ENCODE results near the gene IFTAP.

DNA sequence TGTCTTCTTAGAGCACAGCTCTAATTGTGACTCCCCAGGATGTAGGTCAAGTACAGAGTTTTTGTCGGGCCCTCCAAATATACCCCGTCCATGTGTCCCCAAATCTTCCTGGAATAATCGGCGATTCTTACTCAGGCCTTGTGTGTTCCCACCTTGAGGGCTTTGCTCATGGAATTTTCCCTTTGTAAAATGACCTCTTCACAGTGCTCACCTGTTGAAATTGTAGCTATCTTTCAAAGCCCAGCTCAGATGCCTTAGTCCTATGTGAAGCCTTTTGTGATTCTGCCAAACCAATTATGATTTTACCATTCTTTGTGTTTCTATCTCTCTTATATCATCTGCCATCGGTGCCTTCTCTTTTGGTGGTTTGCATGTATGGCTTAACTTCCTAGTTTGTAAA, 33.8 kb downstream of the IFTAP start:
- no peak for TF ChIP-seq POLR2A (IDR thresholded peaks at IDR 0.05)
- TF ChIP-seq, protein P1, sequence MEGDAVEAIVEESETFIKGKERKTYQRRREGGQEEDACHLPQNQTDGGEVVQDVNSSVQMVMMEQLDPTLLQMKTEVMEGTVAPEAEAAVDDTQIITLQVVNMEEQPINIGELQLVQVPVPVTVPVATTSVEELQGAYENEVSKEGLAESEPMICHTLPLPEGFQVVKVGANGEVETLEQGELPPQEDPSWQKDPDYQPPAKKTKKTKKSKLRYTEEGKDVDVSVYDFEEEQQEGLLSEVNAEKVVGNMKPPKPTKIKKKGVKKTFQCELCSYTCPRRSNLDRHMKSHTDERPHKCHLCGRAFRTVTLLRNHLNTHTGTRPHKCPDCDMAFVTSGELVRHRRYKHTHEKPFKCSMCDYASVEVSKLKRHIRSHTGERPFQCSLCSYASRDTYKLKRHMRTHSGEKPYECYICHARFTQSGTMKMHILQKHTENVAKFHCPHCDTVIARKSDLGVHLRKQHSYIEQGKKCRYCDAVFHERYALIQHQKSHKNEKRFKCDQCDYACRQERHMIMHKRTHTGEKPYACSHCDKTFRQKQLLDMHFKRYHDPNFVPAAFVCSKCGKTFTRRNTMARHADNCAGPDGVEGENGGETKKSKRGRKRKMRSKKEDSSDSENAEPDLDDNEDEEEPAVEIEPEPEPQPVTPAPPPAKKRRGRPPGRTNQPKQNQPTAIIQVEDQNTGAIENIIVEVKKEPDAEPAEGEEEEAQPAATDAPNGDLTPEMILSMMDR (IDR thresholded peaks at IDR 0.05): no peak
